ELF-1 (cell line): ENCODE measurements around the gene ADCK2.
"Not testable (repeated sequence)": the region's sequence is repeated elsewhere in the genome, so short reads cannot be mapped to it uniquely, and the experiment has no call there.

Experiments
- DNase-seq: peaks from one replicate; pipeline ENCODE4 v3.0.0-alpha.2; 2016; ENCODE audit warnings: low read depth, low spot score

Gene ADCK2

GRCh38 chr7:140645166-140645900 lies 27.4 kb upstream of the ADCK2 start:
- peak; percentile 62 for DNase-seq

- DNase-seq: peak; percentile 80
These were observed 25.7 kb upstream of the ADCK2 start for GRCh38 chr7:140646931-140647647.

- no peak for DNase-seq
These were observed 23.1 kb upstream of the ADCK2 start for GRCh38 chr7:140649556-140650205.

GRCh38 chr7:140650367-140650766 lies 22.4 kb upstream of the ADCK2 start:
- no peak for DNase-seq

- peak; percentile 76 for DNase-seq
These were observed 19.2 kb upstream of the ADCK2 start for GRCh38 chr7:140653319-140654108.

GRCh38 chr7:140654109-140654387 lies 18.7 kb upstream of the ADCK2 start:
- no peak for DNase-seq

GRCh38 chr7:140654661-140655060 lies 18.1 kb upstream of the ADCK2 start:
- no peak for DNase-seq

- no peak for DNase-seq
These were observed 17.0 kb upstream of the ADCK2 start for GRCh38 chr7:140655511-140656408.

- peak; percentile 68 for DNase-seq
These were observed 15.9 kb upstream of the ADCK2 start for GRCh38 chr7:140656548-140657515.

GRCh38 chr7:140657891-140658290 lies 14.9 kb upstream of the ADCK2 start:
- no peak for DNase-seq

- DNase-seq: no peak
These were observed 12.9 kb upstream of the ADCK2 start for GRCh38 chr7:140659856-140660255.

GRCh38 chr7:140661124-140661523 lies 11.6 kb upstream of the ADCK2 start:
- no peak for DNase-seq

GRCh38 chr7:140662938-140663337 lies 9.8 kb upstream of the ADCK2 start:
- DNase-seq: not testable (repeated sequence)

- DNase-seq: no peak
These were observed 5.3 kb upstream of the ADCK2 start for GRCh38 chr7:140667476-140667875.

GRCh38 chr7:140668641-140669040 lies 4.1 kb upstream of the ADCK2 start:
- no peak for DNase-seq

GRCh38 chr7:140669352-140669751 lies 3.4 kb upstream of the ADCK2 start:
- DNase-seq: no peak

GRCh38 chr7:140669862-140670261 lies 2.9 kb upstream of the ADCK2 start:
- DNase-seq: not testable (repeated sequence)

- no peak for DNase-seq
These were observed 2.3 kb upstream of the ADCK2 start for GRCh38 chr7:140670343-140670935.

- no peak for DNase-seq
These were observed 779 bp upstream of the ADCK2 start for GRCh38 chr7:140671966-140672365.
